NCI-H524 (cell line): ENCODE data around the gene NOS2.

Experiments
- DNase-seq, 2 experiments: peaks; one replicate each; lab custom pipeline; 2025; lab: John Stamatoyannopoulos, UW

NOS2 gene

DNA sequence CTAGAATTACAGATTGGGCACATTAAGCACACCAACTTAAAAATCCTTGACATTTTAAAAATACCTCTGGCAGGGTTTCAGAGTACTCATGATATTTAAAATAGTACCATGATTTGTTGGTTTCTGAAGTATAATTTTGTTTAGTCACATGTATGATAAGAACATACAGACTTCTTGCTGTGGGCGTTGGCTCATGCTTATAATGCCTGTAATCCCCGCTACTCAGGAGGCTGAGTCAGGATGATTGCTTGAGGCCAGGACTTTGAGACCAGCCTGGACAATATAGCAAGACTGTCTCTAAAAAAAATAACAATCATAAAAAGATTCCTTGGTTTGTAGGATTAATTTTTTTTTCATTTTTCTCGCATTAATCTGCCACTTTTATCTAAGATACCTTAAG, 78.5 kb downstream of the NOS2 start:
- no peak for DNase-seq
